GM19438 (cell line): ENCODE data around the gene UBA6.
"Not testable (repeated sequence)": the region's sequence is repeated elsewhere in the genome, so short reads cannot be mapped to it uniquely, and the experiment has no call there.

Source experiments
- ATAC-seq: cut with Tn5 transposase; IDR thresholded peaks from one replicate; pipeline ENCODE4 v1.9.1; 2021; ENCODE audit warnings: low read depth; ENCODE audit not compliant: unreplicated experiment

UBA6 gene

DNA sequence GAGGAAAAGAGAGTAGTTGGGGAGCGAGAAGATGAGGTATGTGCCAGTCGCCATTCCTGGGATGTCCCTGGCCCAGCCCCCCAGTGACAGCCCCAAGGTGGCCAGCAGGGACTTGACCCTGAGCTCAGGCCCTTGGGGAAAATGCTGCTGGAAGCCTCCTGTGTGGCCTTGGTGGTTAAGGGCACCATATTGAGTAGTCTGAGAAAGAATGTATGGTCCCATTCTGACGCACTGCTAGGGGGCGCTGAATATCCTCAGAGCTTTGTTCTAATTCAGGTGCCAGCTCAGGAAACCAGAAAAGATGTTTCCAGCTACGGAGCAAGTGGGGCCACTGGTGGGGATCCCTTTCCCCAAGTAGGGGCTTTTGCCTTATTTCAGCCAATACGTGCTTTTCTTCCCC is 14.0 kb upstream of the UBA6 start:
- ATAC-seq: no peak

DNA sequence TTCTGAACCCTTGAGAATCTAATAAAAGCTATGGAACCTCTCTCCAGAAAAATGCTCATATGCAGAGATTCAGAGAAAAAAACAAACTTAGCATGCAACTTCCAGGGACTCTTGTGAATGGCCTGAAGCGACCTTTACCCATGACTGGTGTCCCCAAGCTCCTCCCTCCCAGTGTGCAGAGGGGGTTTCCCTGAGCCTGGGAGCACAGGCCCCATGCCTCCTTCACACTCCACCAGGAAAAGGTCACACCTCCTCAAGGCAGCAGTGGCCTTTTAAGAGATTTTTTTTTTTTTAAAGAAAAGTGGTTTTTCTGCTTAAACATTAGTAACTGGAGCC is 13.3 kb upstream of the UBA6 start:
- ATAC-seq: no peak

DNA sequence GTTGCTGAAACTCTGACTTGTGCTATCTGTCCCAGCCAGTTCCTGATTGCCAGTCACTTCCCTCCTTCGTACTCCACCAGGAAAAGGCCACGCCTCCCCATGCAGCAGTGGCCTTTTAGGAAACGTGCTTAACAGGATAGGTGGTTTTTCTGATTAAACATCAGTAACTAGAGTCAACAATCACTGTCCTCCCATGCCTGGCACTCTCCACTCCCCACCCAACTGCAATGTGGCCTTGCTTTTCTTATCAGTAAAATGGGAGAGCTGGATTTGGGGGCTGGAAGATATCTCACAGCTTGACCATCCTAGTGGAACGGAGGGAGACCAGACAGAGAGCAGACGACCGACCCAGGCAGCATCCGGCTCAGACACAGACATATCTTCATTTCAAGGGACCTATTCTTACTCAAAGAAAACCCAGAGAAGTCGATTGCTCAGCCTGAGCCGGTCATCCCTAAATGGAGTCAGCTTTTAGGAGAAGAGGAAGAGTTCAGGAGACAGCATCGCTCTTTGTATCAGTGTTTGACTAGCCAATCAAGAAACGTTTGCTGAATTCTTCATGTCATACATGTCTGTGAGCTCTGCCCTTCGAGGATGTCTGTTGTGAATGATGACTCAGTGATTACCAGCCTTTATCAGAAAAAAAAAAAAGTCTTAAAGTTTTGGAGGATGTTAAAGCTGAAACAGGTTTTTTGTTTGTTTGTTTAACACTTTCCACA is 12.7 kb upstream of the UBA6 start:
- no peak for ATAC-seq

GRCh38 chr4:67712650-67713528 is 11.9 kb upstream of the UBA6 start:
- ATAC-seq: no peak

GRCh38 chr4:67712000-67712625 is 11.2 kb upstream of the UBA6 start:
- ATAC-seq: no peak

DNA sequence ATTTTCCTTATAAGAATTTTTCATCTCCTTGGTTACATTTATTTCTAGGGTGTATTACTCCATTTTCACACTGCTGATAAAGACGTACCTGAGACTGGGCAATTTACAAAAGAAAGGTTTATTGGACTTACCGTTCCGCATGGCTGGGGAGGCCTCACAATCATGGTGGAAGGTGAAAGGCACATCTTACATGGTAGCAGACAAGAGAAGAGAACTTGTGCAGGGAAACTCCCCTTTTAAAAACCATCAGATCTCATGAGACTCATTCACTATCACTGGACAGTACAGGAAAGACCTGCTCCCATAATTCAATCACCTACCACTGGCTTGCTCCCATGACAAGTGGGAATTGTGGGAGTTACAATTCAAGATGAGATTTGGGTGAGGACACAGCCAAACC is 5.7 kb upstream of the UBA6 start:
- ATAC-seq: not testable (repeated sequence)

GRCh38 chr4:67704843-67705242 is 3.9 kb upstream of the UBA6 start:
- ATAC-seq: no peak

DNA sequence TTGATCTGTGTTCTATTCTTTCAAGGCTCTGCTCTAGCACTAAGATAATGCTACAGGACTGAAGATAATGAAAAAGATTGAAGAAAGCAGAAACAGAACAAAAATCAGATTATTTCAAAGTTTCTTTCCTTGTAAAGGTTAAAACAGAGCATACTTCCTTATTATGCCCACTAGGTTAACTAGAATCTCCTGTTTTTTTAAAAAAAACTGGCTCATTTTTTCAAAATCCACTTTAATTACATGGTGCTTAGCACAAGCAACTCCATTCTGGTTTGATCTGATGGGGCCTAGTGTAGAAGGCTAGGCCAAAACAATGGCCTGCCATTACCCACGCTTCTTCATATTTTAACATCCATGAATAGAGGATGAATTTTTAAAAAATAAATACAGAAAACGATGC is 1.2 kb upstream of the UBA6 start:
- ATAC-seq: no peak

GRCh38 chr4:67701517-67701850 is 529 bp upstream of the UBA6 start:
- peak; percentile 1 for ATAC-seq

- ATAC-seq: peak; percentile 22
Observed at GRCh38 chr4:67700116-67700737, 728 bp downstream of the UBA6 start.

GRCh38 chr4:67699603-67700002 is 1.4 kb downstream of the UBA6 start:
- ATAC-seq: no peak

GRCh38 chr4:67697860-67698687 is 2.9 kb downstream of the UBA6 start:
- no peak for ATAC-seq

GRCh38 chr4:67696061-67696460 is 4.9 kb downstream of the UBA6 start:
- ATAC-seq: no peak

DNA sequence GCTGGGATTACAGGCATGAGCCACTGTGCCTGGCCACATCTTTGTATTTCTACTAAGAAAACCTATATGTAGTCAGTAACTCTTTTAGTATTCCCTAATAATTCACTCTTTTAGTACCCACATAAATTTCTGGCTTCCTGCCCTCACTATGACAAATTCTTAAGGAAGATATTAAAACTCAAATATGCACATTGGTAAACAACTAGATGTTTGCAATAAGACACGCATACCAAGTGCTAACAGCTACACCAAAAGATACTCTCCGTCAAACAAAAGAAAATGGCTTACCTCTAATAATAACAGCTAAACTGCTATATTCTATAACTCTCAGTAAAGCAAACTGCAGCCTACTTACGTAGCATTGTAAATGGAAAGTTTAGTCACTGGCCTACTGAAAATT is 6.3 kb downstream of the UBA6 start:
- no peak for ATAC-seq

DNA sequence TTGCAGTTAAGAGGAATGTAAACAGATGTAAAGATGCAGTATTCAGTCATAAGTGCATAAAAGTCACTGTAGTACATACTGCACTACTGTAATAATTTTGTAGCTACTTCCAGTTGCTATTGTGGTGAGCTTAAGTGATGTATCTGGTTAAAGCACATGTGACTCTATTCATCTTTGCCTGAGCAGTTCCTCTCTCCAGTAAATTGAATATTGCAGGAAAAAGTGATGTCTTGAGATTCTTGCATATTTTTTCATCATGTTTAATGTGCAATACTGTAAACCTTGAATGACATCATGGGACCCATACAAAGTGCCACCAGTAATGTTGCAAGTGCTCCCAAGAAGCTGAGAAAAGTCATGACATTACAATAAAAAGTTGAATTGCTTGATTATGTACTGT is 9.6 kb downstream of the UBA6 start:
- ATAC-seq: no peak

GRCh38 chr4:67687636-67688035 is 13.3 kb downstream of the UBA6 start:
- ATAC-seq: no peak

DNA sequence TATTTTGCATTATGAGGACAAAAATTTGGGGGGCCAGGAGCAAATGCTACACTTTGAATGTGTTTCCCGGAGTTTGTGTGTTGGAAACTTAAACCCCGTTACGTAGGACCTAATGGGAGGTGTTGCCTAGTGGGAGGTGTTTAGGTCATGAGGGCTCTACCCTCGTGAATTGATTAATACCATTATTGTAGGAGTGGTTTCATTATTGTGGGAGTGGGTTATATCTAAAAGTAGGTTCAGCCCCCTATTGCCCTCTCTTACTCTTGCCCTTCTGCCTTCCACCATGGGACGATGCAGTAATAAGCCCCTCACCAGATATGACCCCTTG is 15.5 kb downstream of the UBA6 start:
- ATAC-seq: no peak

DNA sequence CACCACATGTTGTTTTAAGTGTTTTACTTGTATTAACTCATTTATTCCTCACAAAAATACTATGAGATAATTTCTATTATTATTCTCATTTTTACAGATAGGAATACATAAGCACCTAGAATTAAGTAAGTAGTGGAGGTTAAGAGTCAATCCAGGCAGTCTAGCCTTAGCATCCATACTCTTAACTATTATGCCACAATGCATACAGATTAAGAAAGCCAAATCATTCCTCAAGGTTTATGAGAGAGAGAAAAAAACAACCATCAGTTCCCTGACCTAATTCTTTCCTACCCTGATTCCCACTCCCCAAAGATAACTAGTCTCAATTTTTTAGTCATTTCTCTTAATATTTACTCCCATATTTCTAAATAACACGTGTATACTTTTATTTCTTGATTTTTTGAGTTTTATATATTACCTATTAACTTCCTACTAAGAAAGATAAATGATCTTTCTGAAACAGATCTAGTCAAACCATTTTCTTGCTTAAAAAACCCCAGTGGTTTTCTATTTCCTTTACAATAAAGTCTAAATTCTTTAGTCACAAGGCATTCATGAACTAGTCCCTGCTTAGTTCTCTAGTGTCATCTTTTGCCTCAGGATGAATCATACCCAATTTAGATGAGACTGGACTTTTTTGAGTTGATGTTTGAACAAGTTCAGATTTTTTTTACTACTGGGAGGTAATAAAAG is 16.0 kb downstream of the UBA6 start:
- no peak for ATAC-seq

GRCh38 chr4:67682266-67682665 is 18.7 kb downstream of the UBA6 start:
- ATAC-seq: no peak

GRCh38 chr4:67680581-67681222 is 20.3 kb downstream of the UBA6 start:
- ATAC-seq: no peak
